Endothelial cell of umbilical vein (primary cell): ENCODE measurements around the gene DNMT3L. TPM values are rescaled to one million over a fixed set of nuclear protein-coding genes. Genes with fewer than 3 reads are reported as not detected.

ENCODE experiments used
- BruUV-seq: library from RNA; stranded (reverse); fragments of 400-500 nt; replicated peaks from 2 replicates; lab custom pipeline; 2021; lab: Mats Ljungman, UMichigan
- CTCF ChIA-PET: fragments of 300-600, 350-600 bp; sonication (Branson Sonifier 250); formaldehyde crosslinking; loops from one replicate; lab custom pipeline; 2021; ENCODE audit warnings: antibody characterized with exemption, inconsistent platforms; lab: Charles Lee
- POLR2A ChIA-PET: fragments of 300-600, 350-600 bp; sonication (Branson Sonifier 250); formaldehyde crosslinking; loops from one replicate; lab custom pipeline; 2021; ENCODE audit warnings: antibody characterized with exemption, inconsistent platforms; lab: Charles Lee
- DNase-seq: peaks from one replicate; pipeline ENCODE4 v3.0.0-alpha.2; 2011; ENCODE audit warnings: low read depth, low spot score
- FAIRE-seq: peaks from 2 replicates; lab custom pipeline; 2011; peaks lifted over from hg19 to GRCh38; lab: Jason Lieb, UNC
- H2AFZ ChIP-seq: 2 replicates; pipeline ENCODE4 v1.6.0; 2012; ENCODE audit warnings: low read depth, low read length, control low read depth, inconsistent platforms
- H3K27ac ChIP-seq: 2 replicates; pipeline ENCODE4 v1.5.1; 2011; ENCODE audit warnings: low read depth, mild to moderate bottlenecking, control low read depth, low read length, moderate library complexity; ENCODE audit not compliant: insufficient read depth
- H3K27me3 ChIP-seq, 2 experiments: 2 replicates each; pipeline versions ENCODE4 v1.6.0 to v1.6.1; 2011; ENCODE audit warnings: low read length in 2 of 2, mixed read lengths in 1 of 2; ENCODE audit not compliant: control insufficient read depth in 2 of 2, insufficient read depth in 2 of 2
- H3K36me3 ChIP-seq, 2 experiments: 2 replicates in 1 of 2; 3 replicates in 1 of 2; pipeline ENCODE4 v1.5.1; 2011; ENCODE audit warnings: low read length in 2 of 2, mild to moderate bottlenecking in 1 of 2, moderate library complexity in 1 of 2; ENCODE audit not compliant: control insufficient read depth in 2 of 2, insufficient read depth in 2 of 2; ENCODE audit errors: extremely low read depth in 1 of 2
- H3K4me1 ChIP-seq: 3 replicates; pipeline ENCODE4 v1.5.1; 2011; ENCODE audit warnings: mild to moderate bottlenecking, low read length; ENCODE audit not compliant: control insufficient read depth, insufficient read depth; ENCODE audit errors: extremely low read depth
- H3K4me2 ChIP-seq: 2 replicates; pipeline ENCODE4 v1.6.1; 2011; ENCODE audit warnings: low read length, control low read depth, mixed read lengths; ENCODE audit not compliant: insufficient read depth
- H3K4me3 ChIP-seq, 3 experiments: fragments of 200-600 bp in 1 of 3; sonication (generic), shearing (Covaris generic) in 1 of 3; replicated peaks in 1 of 3; 2 replicates each; pipeline ENCODE4 v1.5.1; 2011 to 2016; ENCODE audit warnings: control low read depth in 3 of 3, low read length in 3 of 3, mild to moderate bottlenecking in 2 of 3, inconsistent platforms in 1 of 3, low read depth in 1 of 3, moderate library complexity in 1 of 3; ENCODE audit not compliant: insufficient read depth in 1 of 3
- H3K79me2 ChIP-seq: 2 replicates; pipeline ENCODE4 v1.6.0; 2012; ENCODE audit warnings: low read length, inconsistent platforms; ENCODE audit not compliant: control insufficient read depth, insufficient read depth
- H3K9ac ChIP-seq: replicated peaks from 2 replicates; pipeline ENCODE3; 2011; ENCODE audit warnings: low read length, control low read depth; ENCODE audit not compliant: insufficient read depth; ENCODE audit errors: extremely low read depth
- H3K9me1 ChIP-seq: replicated peaks from 3 replicates; pipeline ENCODE4 v1.6.0; 2011; ENCODE audit warnings: mild to moderate bottlenecking, low read length; ENCODE audit not compliant: control insufficient read depth, insufficient read depth; ENCODE audit errors: extremely low read depth
- H3K9me3 ChIP-seq: replicated peaks from 2 replicates; pipeline ENCODE4 v1.5.1; 2012; ENCODE audit warnings: low read length, inconsistent platforms; ENCODE audit not compliant: control insufficient read depth, insufficient read depth
- H4K20me1 ChIP-seq: replicated peaks from 2 replicates; pipeline ENCODE3; 2011; ENCODE audit warnings: mild to moderate bottlenecking, low read length; ENCODE audit not compliant: control insufficient read depth, insufficient read depth; ENCODE audit errors: extremely low read depth
- CTCF ChIP-seq, 2 donors: IDR thresholded peaks; 1 replicate in 1 of 2; 2 replicates in 1 of 2; pipeline ENCODE4 v1.5.1; 2011; ENCODE audit warnings: low read length in 2 of 2, mild to moderate bottlenecking in 2 of 2, moderate library complexity in 2 of 2, control low read depth in 1 of 2, inconsistent platforms in 1 of 2, low read depth in 1 of 2; ENCODE audit not compliant: insufficient read depth in 1 of 2; ENCODE audit errors: extremely low read depth in 1 of 2
- EZH2 ChIP-seq: IDR thresholded peaks from 2 replicates; pipeline ENCODE4 v1.6.1; 2012; ENCODE audit warnings: borderline replicate concordance, low read depth, mild to moderate bottlenecking, moderate library complexity, low read length, inconsistent platforms; ENCODE audit not compliant: severe bottlenecking
- FOS ChIP-seq: IDR thresholded peaks from 2 replicates; pipeline ENCODE4 v1.6.1; 2011; ENCODE audit warnings: mild to moderate bottlenecking, low read length, moderate library complexity, borderline replicate concordance; ENCODE audit not compliant: insufficient read depth
- GATA2 ChIP-seq: IDR thresholded peaks from 2 replicates; pipeline ENCODE4 v1.7.0; 2011; ENCODE audit warnings: low read depth, mild to moderate bottlenecking, moderate library complexity, mixed read lengths, low read length; ENCODE audit not compliant: insufficient read length, insufficient read depth
- JUN ChIP-seq: IDR thresholded peaks from 2 replicates; pipeline ENCODE4 v1.6.1; 2011; ENCODE audit warnings: borderline replicate concordance, low read depth; ENCODE audit not compliant: insufficient read length, insufficient read depth
- MYC ChIP-seq: IDR thresholded peaks from one replicate; pipeline ENCODE4 v1.6.1; 2011; ENCODE audit warnings: mild to moderate bottlenecking, low read depth, low read length
- POLR2A ChIP-seq: IDR thresholded peaks from 2 replicates; pipeline ENCODE4 v1.6.1; 2012; ENCODE audit warnings: low read depth, mild to moderate bottlenecking, control low read depth, low read length
- POLR2AphosphoS5 ChIP-seq: IDR thresholded peaks from 2 replicates; pipeline ENCODE4 v1.6.1; 2012; ENCODE audit warnings: low read depth, mild to moderate bottlenecking, control low read depth, low read length, moderate library complexity; ENCODE audit not compliant: insufficient read depth
- dilution Hi-C: fragments of 300-500 bp; cut with MboI; formaldehyde crosslinking; loops from one replicate; pipeline ENCODE4 v1.15.0; 2019; ENCODE audit warnings: low sequenced_read_pairs; ENCODE audit not compliant: extremely low pct_ligation_motif_present
- intact Hi-C: fragments of 100-400 bp; cut with micrococcal nuclease; formaldehyde crosslinking; loops from one replicate; pipeline ENCODE4 v1.10.0; 2022
- polyA plus RNA-seq, 4 experiments: library from polyadenylated mRNA; depleted of rRNA in 3 of 4; stranded (reverse) in 3 of 4; unstranded in 1 of 4; fragments of >200 nt; gene quantifications; 2 replicates each; pipeline versions ENCODE4 v1.2.1 to v1.2.3, GENCODE V29; 2011 to 2012; ENCODE audit warnings: missing spikeins in 1 of 4
- total RNA-seq: library from RNA; stranded (reverse); gene quantifications from 2 replicates; pipeline ENCODE4 v1.2.3, GENCODE V29; 2021
- TF ChIP-seq, protein P1 (sequence below): IDR thresholded peaks from 2 replicates; pipeline ENCODE4 v1.6.1; 2011; ENCODE audit not compliant: insufficient read depth, insufficient read length

DNMT3L gene
- total and polyA plus RNA-seq, 2 donors (not counting 3 experiments of a cell fraction or from before 2014, with no cell fraction given), result not detected

GRCh38 chr21:44291936-44292811 is 30.5 kb upstream of the DNMT3L start:
- intact Hi-C loops (no loop called here), dilution Hi-C loops (no loop called here)
- no TSS peak for BruUV-seq
- Histone ChIP-seq H3K4me1 (no peaks in the 10 kb centered on the region), H3K9me3 (no peaks in the 10 kb centered on the region), H4K20me1 (no peaks in the 10 kb centered on the region), H3K79me2 (no peaks in the 10 kb centered on the region), H3K4me3 (no peak overlapping the region), H3K9me1 (no peaks in the 10 kb centered on the region), H3K4me2 (no peak overlapping the region), H2AFZ (no peak overlapping the region), H3K9ac (no peak overlapping the region), H3K36me3 (no peaks in the 10 kb centered on the region), H3K27ac (no peak overlapping the region), H3K27me3 (no peaks in the 10 kb centered on the region)
- CTCF ChIA-PET, result no interaction called here
- no peak for TF ChIP-seq CTCF (IDR thresholded peaks at IDR 0.05; ENCODE audit: extremely low read depth in 1 of 2, insufficient read depth in 1 of 2, low read depth in 1 of 2, low read length in 2 of 2)
- TF ChIP-seq MYC, result no peak
- no peak for TF ChIP-seq GATA2
- no peak for TF ChIP-seq FOS
- TF ChIP-seq, protein P1, sequence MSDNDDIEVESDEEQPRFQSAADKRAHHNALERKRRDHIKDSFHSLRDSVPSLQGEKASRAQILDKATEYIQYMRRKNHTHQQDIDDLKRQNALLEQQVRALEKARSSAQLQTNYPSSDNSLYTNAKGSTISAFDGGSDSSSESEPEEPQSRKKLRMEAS, result no peak
- TF ChIP-seq EZH2, result no peak
- no peak for TF ChIP-seq JUN
- TF ChIP-seq POLR2AphosphoS5, result no peak
- no peak for TF ChIP-seq POLR2A
- DNase-seq, result no peak
- no peak for FAIRE-seq
- POLR2A ChIA-PET, result no interaction called here
